ENCODE data around the gene PDE3A.

PDE3A gene

DNA sequence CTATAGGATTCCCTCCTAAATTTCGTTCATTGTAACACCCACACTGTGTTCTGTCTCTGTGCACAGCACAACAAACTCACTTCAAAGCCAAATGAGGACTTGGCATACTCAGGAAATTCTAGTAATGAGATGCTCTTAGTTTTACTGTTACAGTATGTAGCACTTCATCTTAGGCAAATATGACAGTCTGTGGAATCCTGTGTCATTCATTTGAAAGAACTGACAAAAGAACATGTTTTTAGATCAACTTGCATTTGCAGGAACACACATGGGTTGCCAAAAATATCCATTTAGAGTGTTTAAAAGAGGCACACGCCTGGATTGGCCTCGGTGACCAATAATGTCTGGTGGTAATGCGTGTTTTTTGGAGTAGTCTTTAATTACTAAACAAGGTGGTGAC, 56.5 kb downstream of the PDE3A start:
- Histone ChIP-seq H3K18ac (ENCODE audit: low read depth in 1 of 2, low read length in 2 of 2) (no peak overlapping the region), H3K27ac (ENCODE audit: low read length, poor library complexity, severe bottlenecking) (no peak overlapping the region), H3K27me3 (ENCODE audit: control insufficient read depth in 1 of 2, insufficient read depth in 1 of 2, low read length in 2 of 2) (no peaks in the 10 kb centered on the region), H2BK5ac (ENCODE audit: low read depth, low read length, poor library complexity, severe bottlenecking) (no peak overlapping the region), H3K9ac (ENCODE audit: low read length) (no peak overlapping the region), H3K9me3 (ENCODE audit: control insufficient read depth, low read length) (no peaks in the 10 kb centered on the region), H2AFZ (ENCODE audit: low read depth, low read length) (no peak overlapping the region), H4K8ac (ENCODE audit: low read length) (no peak overlapping the region), H3K79me1 (replicated peaks; ENCODE audit: low read length, poor library complexity, severe bottlenecking) (no peaks in the 10 kb centered on the region), H3K4me1 (ENCODE audit: control insufficient read depth, insufficient read depth, low read depth, low read length) (no peaks in the 10 kb centered on the region), H2BK12ac (ENCODE audit: low read length in 2 of 2) (no peak overlapping the region), H2BK15ac (ENCODE audit: low read depth, poor library complexity, severe bottlenecking) (no peak overlapping the region), H3K4me2 (ENCODE audit: low read length, poor library complexity, severe bottlenecking) (no peak overlapping the region), H3K36me3 (ENCODE audit: control insufficient read depth in 1 of 2, insufficient read depth in 2 of 2, low read depth in 1 of 2, low read length in 2 of 2) (no peaks in the 10 kb centered on the region), H2AK5ac (ENCODE audit: low read length, severe bottlenecking) (no peak overlapping the region), H3K4me3 (ENCODE audit: insufficient read depth in 1 of 2, low read depth in 1 of 2, low read length in 2 of 2) (no peak overlapping the region), H2BK120ac (ENCODE audit: low read depth, low read length) (no peak overlapping the region), H3K14ac (ENCODE audit: low read length in 2 of 2) (no peak overlapping the region), H4K91ac (ENCODE audit: low read length) (no peak overlapping the region), H3K23ac (ENCODE audit: low read length in 2 of 2) (no peak overlapping the region), H3K4ac (ENCODE audit: low read depth in 1 of 2, low read length in 2 of 2) (no peak overlapping the region)
- no peak for DNase-seq
- WGBS = 97% methylated on average over 4 of the region's 4 CpGs

DNA sequence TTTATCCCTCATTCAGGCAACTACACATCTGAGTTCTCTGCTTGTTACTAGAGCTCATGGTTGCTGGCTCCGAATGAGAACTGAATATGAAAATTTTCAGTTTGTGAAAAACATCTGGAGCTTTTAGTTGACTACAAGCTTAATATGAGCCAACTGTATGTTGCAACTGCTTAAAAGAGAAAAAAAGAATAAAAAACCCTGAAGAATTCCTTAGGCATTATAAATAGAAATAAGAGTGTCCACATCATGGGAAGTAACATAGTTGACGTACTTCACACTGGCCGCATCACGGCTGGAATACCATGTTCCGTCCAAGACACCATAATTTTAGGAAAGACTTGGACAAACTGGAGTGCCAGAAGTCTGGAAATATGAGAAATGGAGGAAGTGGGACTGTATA, 57.9 kb downstream of the PDE3A start:
- 95% methylated on average over 5 of the region's 5 CpGs for WGBS
- no peak overlapping the region for H4K91ac ChIP-seq (ENCODE audit: low read length)

GRCh38 chr12:20426957-20427356, 58.6 kb downstream of the PDE3A start:
- Histone ChIP-seq H4K91ac (ENCODE audit: low read length) (no peak overlapping the region), H3K4me2 (ENCODE audit: low read length, poor library complexity, severe bottlenecking) (no peak overlapping the region), H2BK120ac (ENCODE audit: low read depth, low read length) (no peak overlapping the region), H3K4me1 (ENCODE audit: control insufficient read depth, insufficient read depth, low read depth, low read length) (no peaks in the 10 kb centered on the region), H3K9me3 (ENCODE audit: control insufficient read depth, low read length) (no peaks in the 10 kb centered on the region), H2BK12ac (ENCODE audit: low read length in 2 of 2) (no peak overlapping the region), H3K4me3 (ENCODE audit: insufficient read depth in 1 of 2, low read depth in 1 of 2, low read length in 2 of 2) (no peak overlapping the region), H3K14ac (ENCODE audit: low read length in 2 of 2) (no peak overlapping the region), H3K18ac (ENCODE audit: low read depth in 1 of 2, low read length in 2 of 2) (no peak overlapping the region), H2AFZ (ENCODE audit: low read depth, low read length) (no peak overlapping the region), H3K27ac (ENCODE audit: low read length, poor library complexity, severe bottlenecking) (no peak overlapping the region), H2BK5ac (ENCODE audit: low read depth, low read length, poor library complexity, severe bottlenecking) (no peak overlapping the region), H3K36me3 (ENCODE audit: control insufficient read depth in 1 of 2, insufficient read depth in 2 of 2, low read depth in 1 of 2, low read length in 2 of 2) (no peaks in the 10 kb centered on the region), H2BK15ac (ENCODE audit: low read depth, poor library complexity, severe bottlenecking) (no peak overlapping the region), H3K4ac (ENCODE audit: low read depth in 1 of 2, low read length in 2 of 2) (no peak overlapping the region), H3K27me3 (ENCODE audit: control insufficient read depth in 1 of 2, insufficient read depth in 1 of 2, low read length in 2 of 2) (no peaks in the 10 kb centered on the region), H4K8ac (ENCODE audit: low read length) (no peak overlapping the region), H2AK5ac (ENCODE audit: low read length, severe bottlenecking) (no peak overlapping the region), H3K9ac (ENCODE audit: low read length) (no peak overlapping the region), H3K79me1 (replicated peaks; ENCODE audit: low read length, poor library complexity, severe bottlenecking) (no peaks in the 10 kb centered on the region), H3K23ac (ENCODE audit: low read length in 2 of 2) (no peak overlapping the region)
- whole genome bisulfite sequencing = 99% methylated on average over 3 of the region's 3 CpGs
- DNase-seq = no peak

More for the DNA sequence above, 57.9 kb downstream of the PDE3A start:
- Histone ChIP-seq H3K9ac (ENCODE audit: low read length) (peak overlapping the region; percentile 46), H3K9me3 (ENCODE audit: control insufficient read depth, low read length) (no peaks in the 10 kb centered on the region), H3K27me3 (ENCODE audit: control insufficient read depth in 1 of 2, insufficient read depth in 1 of 2, low read length in 2 of 2) (no peaks in the 10 kb centered on the region), H3K4me2 (ENCODE audit: low read length, poor library complexity, severe bottlenecking) (no peak overlapping the region), H3K4me3 (ENCODE audit: insufficient read depth in 1 of 2, low read depth in 1 of 2, low read length in 2 of 2) (peak overlapping the region in 1 of 2 experiments; percentile 38), H2BK120ac (ENCODE audit: low read depth, low read length) (no peak overlapping the region), H3K79me1 (replicated peaks; ENCODE audit: low read length, poor library complexity, severe bottlenecking) (no peaks in the 10 kb centered on the region), H3K4ac (ENCODE audit: low read depth in 1 of 2, low read length in 2 of 2) (no peak overlapping the region), H3K18ac (ENCODE audit: low read depth in 1 of 2, low read length in 2 of 2) (no peak overlapping the region), H3K23ac (ENCODE audit: low read length in 2 of 2) (no peak overlapping the region), H2BK15ac (ENCODE audit: low read depth, poor library complexity, severe bottlenecking) (no peak overlapping the region), H2AK5ac (ENCODE audit: low read length, severe bottlenecking) (no peak overlapping the region), H2BK5ac (ENCODE audit: low read depth, low read length, poor library complexity, severe bottlenecking) (no peak overlapping the region), H2BK12ac (ENCODE audit: low read length in 2 of 2) (no peak overlapping the region), H2AFZ (ENCODE audit: low read depth, low read length) (no peak overlapping the region), H3K27ac (ENCODE audit: low read length, poor library complexity, severe bottlenecking) (no peak overlapping the region), H3K36me3 (ENCODE audit: control insufficient read depth in 1 of 2, insufficient read depth in 2 of 2, low read depth in 1 of 2, low read length in 2 of 2) (no peaks in the 10 kb centered on the region), H3K4me1 (ENCODE audit: control insufficient read depth, insufficient read depth, low read depth, low read length) (no peaks in the 10 kb centered on the region), H4K8ac (ENCODE audit: low read length) (no peak overlapping the region), H3K14ac (ENCODE audit: low read length in 2 of 2) (no peak overlapping the region)
- no peak for DNase-seq

DNA sequence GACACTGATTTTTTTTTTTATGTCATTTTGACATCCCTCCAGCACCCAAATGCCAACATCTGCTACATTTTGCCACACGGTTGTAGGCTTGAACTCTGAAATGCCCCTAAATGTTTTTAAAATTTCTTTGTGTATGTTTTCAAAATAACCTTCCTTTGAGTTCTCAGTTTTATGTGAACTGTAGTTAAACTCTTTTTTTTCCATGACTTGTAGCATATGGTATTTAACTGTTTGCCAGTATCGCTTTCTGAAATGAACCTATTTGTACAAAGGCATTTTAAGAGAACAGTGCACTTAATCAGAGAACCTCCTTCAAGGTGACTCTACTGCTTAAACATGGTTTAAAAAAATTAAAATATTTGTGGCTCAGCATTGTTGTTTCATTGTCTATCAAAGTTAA, 61.5 kb downstream of the PDE3A start:
- Histone ChIP-seq H3K27me3 (ENCODE audit: control insufficient read depth in 1 of 2, insufficient read depth in 1 of 2, low read length in 2 of 2) (no peaks in the 10 kb centered on the region), H4K8ac (ENCODE audit: low read length) (no peak overlapping the region), H3K4ac (ENCODE audit: low read depth in 1 of 2, low read length in 2 of 2) (no peak overlapping the region), H3K18ac (ENCODE audit: low read depth in 1 of 2, low read length in 2 of 2) (no peak overlapping the region), H2BK12ac (ENCODE audit: low read length in 2 of 2) (no peak overlapping the region), H2BK120ac (ENCODE audit: low read depth, low read length) (no peak overlapping the region), H2AK5ac (ENCODE audit: low read length, severe bottlenecking) (no peak overlapping the region), H3K4me2 (ENCODE audit: low read length, poor library complexity, severe bottlenecking) (no peak overlapping the region), H3K36me3 (ENCODE audit: control insufficient read depth in 1 of 2, insufficient read depth in 2 of 2, low read depth in 1 of 2, low read length in 2 of 2) (no peaks in the 10 kb centered on the region), H4K91ac (ENCODE audit: low read length) (no peak overlapping the region), H3K79me1 (replicated peaks; ENCODE audit: low read length, poor library complexity, severe bottlenecking) (no peaks in the 10 kb centered on the region), H3K4me3 (ENCODE audit: insufficient read depth in 1 of 2, low read depth in 1 of 2, low read length in 2 of 2) (no peak overlapping the region), H3K27ac (ENCODE audit: low read length, poor library complexity, severe bottlenecking) (no peak overlapping the region), H3K14ac (ENCODE audit: low read length in 2 of 2) (no peak overlapping the region), H3K23ac (ENCODE audit: low read length in 2 of 2) (no peak overlapping the region), H3K9me3 (ENCODE audit: control insufficient read depth, low read length) (no peaks in the 10 kb centered on the region), H2AFZ (ENCODE audit: low read depth, low read length) (no peak overlapping the region), H2BK15ac (ENCODE audit: low read depth, poor library complexity, severe bottlenecking) (no peak overlapping the region), H3K9ac (ENCODE audit: low read length) (no peak overlapping the region), H2BK5ac (ENCODE audit: low read depth, low read length, poor library complexity, severe bottlenecking) (no peak overlapping the region), H3K4me1 (ENCODE audit: control insufficient read depth, insufficient read depth, low read depth, low read length) (no peaks in the 10 kb centered on the region)
- no peak for DNase-seq
- WGBS = no CpG with 5 or more reads among the region's 2 CpGs
